Endodermal cell (in vitro differentiated cells): ENCODE measurements around the gene JPT2. TPM values are rescaled to one million over a fixed set of nuclear protein-coding genes. Genes with fewer than 3 reads are reported as not detected.
"Not testable (repeated sequence)": the region's sequence is repeated elsewhere in the genome, so short reads cannot be mapped to it uniquely, and the experiment has no call there.

Source experiments
- DNase-seq: peaks from one replicate; pipeline ENCODE4 v3.0.0-alpha.2; 2017
- H3K27ac ChIP-seq: 2 replicates; pipeline ENCODE4 v1.5.1; 2013; ENCODE audit warnings: mild to moderate bottlenecking, low read depth, low read length, moderate library complexity
- H3K27me3 ChIP-seq: 2 replicates; pipeline ENCODE4 v1.6.1; 2013; ENCODE audit warnings: mild to moderate bottlenecking, low read length, moderate library complexity; ENCODE audit not compliant: insufficient read depth, control insufficient read depth, poor library complexity, severe bottlenecking
- H3K36me3 ChIP-seq: 2 replicates; pipeline ENCODE4 v1.7.0; 2013; ENCODE audit warnings: mild to moderate bottlenecking, low read length, moderate library complexity; ENCODE audit not compliant: control insufficient read depth, insufficient read depth
- H3K4me1 ChIP-seq: one replicate; pipeline ENCODE4 v1.7.0; 2013; ENCODE audit warnings: low read length; ENCODE audit not compliant: control insufficient read depth, insufficient read depth
- H3K4me3 ChIP-seq: 2 replicates; pipeline ENCODE4 v1.5.1; 2013; ENCODE audit warnings: mild to moderate bottlenecking, low read length, moderate library complexity
- H3K9ac ChIP-seq: 2 replicates; pipeline ENCODE4 v1.6.1; 2013; ENCODE audit warnings: mild to moderate bottlenecking, low read length, moderate library complexity; ENCODE audit not compliant: poor library complexity, severe bottlenecking; ENCODE audit errors: extremely low read depth
- H3K9me3 ChIP-seq: 2 replicates; pipeline ENCODE4 v1.6.1; 2013; ENCODE audit warnings: mild to moderate bottlenecking, low read length, moderate library complexity; ENCODE audit not compliant: control insufficient read depth
- H3K27ac Mint-ChIP-seq: 2 replicates; pipeline ENCODE4 v1.8.0; 2020; ENCODE audit warnings: mixed read lengths
- H3K27me3 Mint-ChIP-seq: 2 replicates; pipeline ENCODE4 v1.8.0; 2021; ENCODE audit warnings: mild to moderate bottlenecking, mixed read lengths; ENCODE audit not compliant: insufficient read depth
- H3K36me3 Mint-ChIP-seq: 2 replicates; pipeline ENCODE4 v1.8.0; 2020; ENCODE audit warnings: low read depth, mixed read lengths
- H3K4me1 Mint-ChIP-seq: 2 replicates; pipeline ENCODE4 v1.8.0; 2020; ENCODE audit warnings: mixed read lengths
- H3K4me3 Mint-ChIP-seq: 2 replicates; pipeline ENCODE4 v1.8.0; 2020; ENCODE audit warnings: mild to moderate bottlenecking, moderate library complexity, mixed read lengths
- H3K9me3 Mint-ChIP-seq: 2 replicates; pipeline ENCODE4 v1.8.0; 2020; ENCODE audit warnings: mild to moderate bottlenecking, mixed read lengths
- WGBS, 2 experiments: methylation state at CpG; one replicate each; pipeline versions ENCODE4 v1.1.5 to v1.1.7; 2013; ENCODE audit warnings: missing lambda C conversion rate in 2 of 2, mixed read lengths in 1 of 2; ENCODE audit not compliant: insufficient coverage in 1 of 2, insufficient read length in 1 of 2; 5-methylcytosine and 5-hydroxymethylcytosine counted together
- total RNA-seq, 2 donors: library from RNA; stranded (reverse); fragmentation: NEBNext Ultra II Directional in 1 of 2; extraction: Animal tissue kit (Norgen Biotek cat#: 25700) in 1 of 2; gene quantifications; 2 replicates in 1 of 2; 3 replicates in 1 of 2; pipeline ENCODE4 v1.2.1, GENCODE V29; 2021
- TF ChIP-seq, protein P1 (sequence below): fragments of 200-600 bp; sonication (generic); conservative IDR thresholded peaks from 2 replicates; pipeline ENCODE4 v1.5.0; 2021; ENCODE audit warnings: antibody characterized with exemption, mild to moderate bottlenecking

JPT2 gene
- total RNA-seq, 2 donors from 2014 or later = 161 to 168 TPM

- H3K9me3 Mint-ChIP-seq = no peaks in the 10 kb centered on the region
- no peaks in the 10 kb centered on the region for H3K4me1 ChIP-seq
- no peak overlapping the region for H3K9ac ChIP-seq
- H3K27me3 ChIP-seq = no peaks in the 10 kb centered on the region
- peaks cover 5% of the 10 kb centered on the region for H3K36me3 ChIP-seq
- no peak for DNase-seq
- H3K36me3 Mint-ChIP-seq = peaks cover 4% of the 10 kb centered on the region
- H3K4me3 ChIP-seq = no peak overlapping the region
- no peak overlapping the region for H3K27ac Mint-ChIP-seq
- no peak overlapping the region for H3K4me3 Mint-ChIP-seq
- TF ChIP-seq, protein P1, sequence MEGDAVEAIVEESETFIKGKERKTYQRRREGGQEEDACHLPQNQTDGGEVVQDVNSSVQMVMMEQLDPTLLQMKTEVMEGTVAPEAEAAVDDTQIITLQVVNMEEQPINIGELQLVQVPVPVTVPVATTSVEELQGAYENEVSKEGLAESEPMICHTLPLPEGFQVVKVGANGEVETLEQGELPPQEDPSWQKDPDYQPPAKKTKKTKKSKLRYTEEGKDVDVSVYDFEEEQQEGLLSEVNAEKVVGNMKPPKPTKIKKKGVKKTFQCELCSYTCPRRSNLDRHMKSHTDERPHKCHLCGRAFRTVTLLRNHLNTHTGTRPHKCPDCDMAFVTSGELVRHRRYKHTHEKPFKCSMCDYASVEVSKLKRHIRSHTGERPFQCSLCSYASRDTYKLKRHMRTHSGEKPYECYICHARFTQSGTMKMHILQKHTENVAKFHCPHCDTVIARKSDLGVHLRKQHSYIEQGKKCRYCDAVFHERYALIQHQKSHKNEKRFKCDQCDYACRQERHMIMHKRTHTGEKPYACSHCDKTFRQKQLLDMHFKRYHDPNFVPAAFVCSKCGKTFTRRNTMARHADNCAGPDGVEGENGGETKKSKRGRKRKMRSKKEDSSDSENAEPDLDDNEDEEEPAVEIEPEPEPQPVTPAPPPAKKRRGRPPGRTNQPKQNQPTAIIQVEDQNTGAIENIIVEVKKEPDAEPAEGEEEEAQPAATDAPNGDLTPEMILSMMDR = no peak
- peaks cover 19% of the 10 kb centered on the region for H3K4me1 Mint-ChIP-seq
- H3K27ac ChIP-seq = no peak overlapping the region
- no peaks in the 10 kb centered on the region for H3K9me3 ChIP-seq
- H3K27me3 Mint-ChIP-seq = no peaks in the 10 kb centered on the region
- WGBS, 2 experiments = 93 to 94% methylated on average over 11 to 12 of the region's 12 CpGs
These were observed 37.1 kb downstream of the JPT2 start for GRCh38 chr16:1715220-1715619.

DNA sequence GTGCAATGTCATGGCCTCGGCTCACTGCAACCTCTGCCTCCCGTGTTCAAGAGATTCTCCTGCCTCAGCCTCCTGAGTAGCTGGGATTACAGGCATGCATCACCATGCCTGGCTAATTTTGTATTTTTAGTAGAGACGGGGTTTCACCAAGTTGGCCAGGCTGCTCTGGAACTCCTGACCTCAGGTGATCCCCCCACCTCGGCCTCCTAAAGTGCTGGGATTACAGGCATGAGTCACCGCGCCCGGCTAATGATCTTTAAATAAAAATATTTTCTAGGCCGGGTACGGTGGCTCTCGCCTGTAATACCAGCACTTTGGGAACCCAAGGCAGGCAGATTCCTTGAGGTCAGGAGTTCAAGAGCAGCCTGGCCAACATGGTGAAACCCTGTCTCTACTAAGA, 40.2 kb downstream of the JPT2 start:
- not testable (repeated sequence) for H3K27me3 ChIP-seq, DNase-seq, H3K36me3 Mint-ChIP-seq, H3K9ac ChIP-seq, H3K4me3 ChIP-seq, H3K27me3 Mint-ChIP-seq, H3K9me3 Mint-ChIP-seq, H3K4me1 ChIP-seq, H3K27ac ChIP-seq, H3K4me3 Mint-ChIP-seq, H3K36me3 ChIP-seq, H3K9me3 ChIP-seq, H3K27ac Mint-ChIP-seq
- 93 to 96% methylated on average over 10 of the region's 10 CpGs for WGBS, 2 experiments
- peaks cover 11% of the 10 kb centered on the region for H3K4me1 Mint-ChIP-seq

- not testable (repeated sequence) for H3K27me3 ChIP-seq, DNase-seq, H3K4me3 ChIP-seq, H3K36me3 ChIP-seq, H3K4me1 Mint-ChIP-seq, H3K9me3 ChIP-seq, H3K9me3 Mint-ChIP-seq, H3K9ac ChIP-seq, H3K27ac ChIP-seq, H3K27me3 Mint-ChIP-seq, H3K36me3 Mint-ChIP-seq, H3K4me1 ChIP-seq, H3K4me3 Mint-ChIP-seq
- WGBS, 2 experiments = 87 to 97% methylated on average over 9 to 12 of the region's 12 CpGs
- peak overlapping the region; percentile 61 for H3K27ac Mint-ChIP-seq
These were observed 41.6 kb downstream of the JPT2 start for GRCh38 chr16:1719559-1720229.

- TF ChIP-seq, protein P1 = no peak
- Histone ChIP-seq H3K4me3 (no peak overlapping the region), H3K4me1 (no peaks in the 10 kb centered on the region), H3K9ac (no peak overlapping the region), H3K27me3 (no peaks in the 10 kb centered on the region), H3K9me3 (no peaks in the 10 kb centered on the region), H3K27ac (no peak overlapping the region), H3K36me3 (peaks cover 13% of the 10 kb centered on the region)
- Mint-ChIP-seq H3K9me3 (no peaks in the 10 kb centered on the region), H3K27ac (no peak overlapping the region), H3K36me3 (peaks cover 12% of the 10 kb centered on the region), H3K4me3 (no peak overlapping the region), H3K4me1 (no peaks in the 10 kb centered on the region), H3K27me3 (no peaks in the 10 kb centered on the region)
- no peak for DNase-seq
- 94 to 95% methylated on average over 9 of the region's 9 CpGs for WGBS, 2 experiments
These were observed 43.3 kb downstream of the JPT2 start for GRCh38 chr16:1721372-1721771.
